ENCODE data around the gene CLK2.
"Not testable (repeated sequence)": the region's sequence is repeated elsewhere in the genome, so short reads cannot be mapped to it uniquely, and the experiment has no call there.

CLK2 gene

GRCh38 chr1:155241069-155241679 lies 32.1 kb downstream of the CLK2 start:
- DNase-seq: peak; percentile 91

- DNase-seq: no peak
Observed at GRCh38 chr1:155236451-155236850, 36.9 kb downstream of the CLK2 start.

DNA sequence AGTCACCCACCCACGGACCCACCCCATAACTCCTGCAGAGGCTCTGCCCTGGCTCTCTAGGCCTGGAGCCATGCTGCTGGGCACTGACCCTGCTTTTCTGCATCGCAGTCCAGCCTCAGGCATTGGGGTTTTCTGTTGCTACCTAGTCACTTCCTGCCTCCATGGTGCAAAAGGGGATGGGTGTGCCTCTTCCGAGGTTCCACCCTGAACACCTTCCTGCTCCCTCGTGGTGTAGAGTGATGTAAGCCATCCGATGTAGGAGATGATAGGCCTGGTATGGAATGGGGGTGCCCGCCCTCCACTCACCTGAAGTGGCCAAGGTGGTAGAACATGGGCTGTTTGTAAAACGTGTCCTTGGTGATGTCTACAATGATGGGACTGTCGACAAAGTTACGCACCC lies 37.9 kb downstream of the CLK2 start:
- not testable (repeated sequence) for DNase-seq

DNA sequence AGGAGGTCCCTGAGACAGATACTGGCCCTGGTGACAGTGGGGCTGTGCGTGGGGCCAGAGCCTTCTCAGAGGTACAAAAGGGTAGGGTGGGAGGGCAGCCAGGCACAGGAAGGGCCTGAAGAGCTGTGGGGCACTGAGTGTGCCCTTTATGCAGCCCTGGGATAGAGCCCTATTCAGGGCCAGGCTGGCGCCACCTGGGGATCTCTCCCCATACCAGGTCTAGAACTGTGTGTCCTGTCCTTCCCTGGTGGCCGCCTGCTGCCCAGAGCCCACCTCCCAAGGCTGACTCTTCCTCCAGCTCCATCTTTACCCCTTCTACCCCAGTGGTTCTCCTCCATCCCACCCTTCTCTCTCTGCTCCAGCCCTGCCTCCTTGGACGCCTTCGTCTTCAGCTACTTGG lies 39.8 kb downstream of the CLK2 start:
- not testable (repeated sequence) for DNase-seq

DNA sequence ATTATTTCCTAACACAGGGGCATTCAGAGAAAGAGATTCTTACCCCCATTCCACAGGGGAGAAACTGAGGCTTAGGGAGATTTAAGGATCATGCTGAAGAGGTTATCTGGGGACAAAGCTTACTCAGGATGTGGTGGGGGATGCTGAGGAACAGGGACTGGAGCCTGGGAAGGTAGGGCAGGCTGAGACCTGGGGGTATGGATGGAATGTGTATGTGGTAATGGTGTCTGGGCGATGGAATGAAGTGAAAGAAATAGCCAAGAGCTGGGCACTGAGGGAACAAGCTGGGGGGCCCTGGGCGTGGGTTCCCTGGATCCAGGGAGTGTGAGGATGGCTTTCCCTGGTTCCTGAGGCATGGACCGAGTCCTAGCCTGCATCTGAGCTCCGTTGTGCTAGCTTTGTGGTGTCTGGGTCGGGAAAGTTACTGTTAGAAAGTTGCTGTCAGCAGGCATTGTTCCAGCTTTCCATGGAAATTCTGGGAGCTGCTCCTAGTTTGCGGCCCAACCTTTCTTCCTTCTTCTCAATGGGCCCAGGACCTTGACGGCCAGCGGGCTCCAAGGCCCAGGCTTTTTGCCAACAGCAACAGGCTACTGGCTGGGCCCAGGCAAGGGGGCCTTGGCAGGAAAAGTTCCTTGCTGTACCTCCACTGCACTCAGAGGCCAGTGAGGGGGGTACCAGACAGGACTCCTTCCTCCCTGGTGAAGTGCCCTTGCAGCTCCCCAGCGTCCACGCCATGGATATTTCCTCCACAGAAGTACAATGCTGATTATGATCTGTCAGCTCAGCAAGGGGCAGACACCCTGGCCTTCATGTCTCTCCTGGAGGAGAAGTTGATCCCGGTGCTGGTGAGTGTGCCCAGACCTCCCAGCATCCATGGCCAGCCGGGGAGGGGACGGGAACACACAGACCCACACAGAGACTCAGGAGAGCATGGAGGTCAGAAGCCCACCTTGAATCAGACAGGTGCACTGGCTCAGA lies 41.0 kb downstream of the CLK2 start:
- DNase-seq: not testable (repeated sequence)

GRCh38 chr1:155231302-155231701 lies 42.0 kb downstream of the CLK2 start:
- DNase-seq: not testable (repeated sequence)

DNA sequence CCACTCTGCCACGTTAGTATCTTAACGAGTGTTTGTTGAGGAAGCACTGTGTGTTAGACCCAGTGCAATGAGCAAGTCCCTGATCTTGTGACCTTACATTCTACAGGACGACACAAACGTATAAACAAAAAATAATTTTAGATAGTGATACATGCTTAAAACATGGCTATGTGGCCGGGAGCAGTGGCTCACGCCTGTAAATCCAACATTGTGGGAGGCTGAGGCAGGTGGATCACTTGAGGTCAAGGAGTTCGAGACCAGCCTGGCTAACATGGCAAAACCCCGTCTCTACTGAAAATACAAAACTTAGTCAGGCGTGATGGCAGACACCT lies 45.2 kb downstream of the CLK2 start:
- no peak for DNase-seq

- peak; percentile 100 for DNase-seq
Observed at GRCh38 chr1:155227261-155228095, 45.8 kb downstream of the CLK2 start.

GRCh38 chr1:155226910-155227260 lies 46.4 kb downstream of the CLK2 start:
- peak; percentile 83 for DNase-seq

GRCh38 chr1:155226188-155226909 lies 47.0 kb downstream of the CLK2 start:
- DNase-seq: peak; percentile 89

DNA sequence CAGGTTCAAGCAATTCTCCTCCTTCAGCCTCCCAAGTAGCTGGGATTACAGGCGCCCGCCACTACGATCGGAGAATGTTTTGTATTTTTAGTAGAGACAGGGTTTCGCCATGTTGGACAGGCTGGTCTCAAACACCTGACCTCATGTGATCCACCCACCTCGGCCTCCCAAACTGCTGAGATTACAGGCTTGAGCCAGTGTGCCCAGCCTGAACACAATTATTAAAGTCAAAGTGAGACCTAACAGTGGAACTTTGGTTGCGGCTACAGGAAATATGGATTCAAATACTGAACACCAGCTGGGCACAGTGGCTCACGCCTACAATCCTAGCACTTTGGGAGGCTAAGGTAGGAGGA lies 47.9 kb downstream of the CLK2 start:
- not testable (repeated sequence) for DNase-seq

- no peak for DNase-seq
Observed at GRCh38 chr1:155223047-155223446, 50.3 kb downstream of the CLK2 start.

DNA sequence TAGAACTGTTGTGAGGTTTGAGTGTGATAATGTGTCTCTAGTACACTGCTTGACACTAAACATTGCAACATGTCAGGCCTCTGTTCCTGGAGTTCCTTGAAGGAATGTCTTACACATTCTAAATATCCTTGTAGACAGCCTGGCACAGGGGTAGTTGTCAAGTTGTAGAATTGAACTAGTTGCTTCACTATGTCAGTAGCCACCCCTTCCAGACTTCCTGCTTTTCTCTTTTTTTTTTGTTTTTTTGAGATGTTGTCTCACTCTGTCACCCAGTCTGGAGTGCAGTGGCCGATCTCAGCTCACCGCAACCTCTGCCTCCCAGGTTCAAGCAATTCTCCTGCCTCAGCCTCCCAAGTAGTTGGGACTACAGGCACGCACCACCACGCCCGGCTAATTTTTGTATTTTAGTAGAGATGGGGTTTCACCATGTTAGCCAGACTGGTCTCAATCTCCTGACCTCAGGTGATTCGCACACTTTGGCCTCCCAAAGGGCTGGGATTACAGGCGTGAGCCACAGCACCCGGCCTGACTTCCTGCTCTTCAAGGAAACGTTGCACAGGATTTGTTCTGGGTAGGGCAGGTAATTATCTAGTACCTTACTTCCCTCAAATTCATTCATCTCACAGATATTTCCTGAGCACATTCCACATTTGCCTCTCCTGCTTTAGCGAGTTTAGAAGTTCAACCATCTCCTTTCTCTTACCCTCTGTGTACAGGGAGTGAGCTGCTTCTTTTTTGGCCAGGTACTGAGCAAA lies 52.9 kb downstream of the CLK2 start:
- DNase-seq: not testable (repeated sequence)

DNA sequence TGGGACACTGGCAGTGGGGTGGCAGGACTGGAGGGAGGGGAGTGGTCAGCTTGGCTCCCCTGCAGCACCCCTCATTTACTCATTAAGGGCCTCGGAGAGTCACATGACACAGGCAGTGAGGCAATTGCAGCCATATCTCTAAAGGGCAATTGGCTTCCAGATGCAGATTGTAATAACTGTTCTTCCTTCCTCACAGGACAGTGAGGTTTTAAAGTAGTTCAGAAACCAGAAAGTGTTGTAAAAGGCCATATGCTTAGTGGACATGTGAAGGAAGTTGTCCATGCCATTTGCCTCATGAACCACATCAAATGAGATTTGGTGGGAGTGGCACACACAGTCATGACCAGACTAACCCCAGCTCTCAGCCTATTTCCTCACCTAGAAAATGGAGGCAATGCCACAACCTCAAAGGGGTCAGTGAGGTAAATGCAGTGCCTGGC lies 53.7 kb downstream of the CLK2 start:
- DNase-seq: peak; percentile 66

- DNase-seq: peak; percentile 80
Observed at GRCh38 chr1:155218854-155219591, 54.3 kb downstream of the CLK2 start.

- not testable (repeated sequence) for DNase-seq
Observed at GRCh38 chr1:155214702-155215101, 58.6 kb downstream of the CLK2 start.

Measured in NCI-H69 (cell line).